GM12891 (cell line): ENCODE measurements around the gene YY1.

ENCODE experiments used
- POLR2A ChIP-seq: IDR thresholded peaks from 2 replicates; pipeline ENCODE4 v1.6.1; 2011; ENCODE audit warnings: low read depth, low read length, control low read depth
- POLR2AphosphoS5 ChIP-seq: IDR thresholded peaks from 2 replicates; pipeline ENCODE4 v1.6.1; 2011; ENCODE audit warnings: low read depth, low read length, control low read depth
- SPI1 ChIP-seq: IDR thresholded peaks from 2 replicates; pipeline ENCODE4 v1.6.1; 2011; ENCODE audit warnings: low read depth, low read length, control low read depth
- TAF1 ChIP-seq: IDR thresholded peaks from 2 replicates; pipeline ENCODE4 v1.6.1; 2011; ENCODE audit warnings: low read depth, low read length, control low read depth

DNA sequence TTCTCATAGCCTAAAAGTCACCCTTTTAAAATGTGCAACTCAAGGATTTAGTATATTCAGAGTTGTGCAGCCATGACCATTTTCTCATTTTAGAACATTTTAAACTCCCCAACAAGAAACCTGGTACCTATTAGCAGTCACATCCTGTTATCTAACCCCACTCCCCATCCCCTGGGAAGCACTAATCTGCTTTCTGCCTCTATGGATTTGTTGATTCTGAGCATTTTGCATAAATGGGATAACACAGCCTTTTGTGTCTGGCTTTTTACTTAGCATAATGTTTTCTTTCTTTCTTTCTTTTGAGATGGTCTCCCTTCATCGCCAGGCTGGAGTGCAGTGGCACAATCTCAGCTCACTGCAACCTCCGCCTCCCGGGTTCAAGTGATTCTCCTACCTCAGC, 38.6 kb upstream of the YY1 start:
- no peak for TF ChIP-seq POLR2A
- TF ChIP-seq SPI1, result no peak
- TF ChIP-seq TAF1, result no peak
- no peak for TF ChIP-seq POLR2AphosphoS5
